ENCODE results near the gene PACRG. TPM values are rescaled to one million over a fixed set of nuclear protein-coding genes. Genes with fewer than 3 reads are reported as not detected.

PACRG gene
- polyA plus RNA-seq, 1 donor from 2014 or later, result 16.6 TPM

DNA sequence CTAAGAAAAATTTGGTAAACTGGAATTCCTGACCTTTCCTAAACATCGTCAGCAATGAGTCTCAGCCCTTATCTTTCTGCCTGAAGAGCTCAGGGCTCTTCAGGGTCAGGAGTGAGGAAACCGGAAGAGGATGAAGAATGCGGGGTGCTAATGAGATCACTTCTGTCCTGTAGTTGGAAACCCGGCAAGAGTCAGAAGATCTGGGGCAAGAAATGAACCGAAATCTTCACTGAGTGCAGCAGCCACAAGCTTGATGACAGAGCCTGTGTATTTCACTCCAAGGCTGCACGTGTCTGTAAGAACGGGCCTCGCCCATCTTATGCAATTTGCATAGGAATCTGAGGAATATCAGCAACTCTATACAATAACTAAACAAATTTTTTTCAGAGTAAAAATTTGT lies 626.3 kb downstream of the PACRG start:
- no peak overlapping the region for H3K4me3 ChIP-seq (ENCODE audit: low read length)
- no peaks in the 10 kb centered on the region for H3K36me3 ChIP-seq (ENCODE audit: insufficient read depth, low read length)
- no peaks in the 10 kb centered on the region for H3K9me2 ChIP-seq (ENCODE audit: insufficient read depth, low read length)
- no peaks in the 10 kb centered on the region for H3K27me3 ChIP-seq (ENCODE audit: insufficient read depth, low read depth, low read length)
- no peak overlapping the region for H3K27ac ChIP-seq (ENCODE audit: low read length)
- H3K79me2 ChIP-seq (replicated peaks; ENCODE audit: insufficient read depth, low read length), result no peaks in the 10 kb centered on the region
- no peak overlapping the region for H3K4me2 ChIP-seq (ENCODE audit: low read length)
- no peaks in the 10 kb centered on the region for H4K20me1 ChIP-seq (ENCODE audit: insufficient read depth)
- no peak overlapping the region for H2AFZ ChIP-seq (ENCODE audit: low read depth, low read length)
- H3K9me3 ChIP-seq (ENCODE audit: low read length), result no peaks in the 10 kb centered on the region
- no peak for TF ChIP-seq EP300 (conservative IDR thresholded peaks at IDR 0.05; ENCODE audit: poor library complexity, severe bottlenecking)
- no peak for TF ChIP-seq RAD21 (conservative IDR thresholded peaks at IDR 0.05)
- H3K9ac ChIP-seq (ENCODE audit: low read length), result no peak overlapping the region
- no peaks in the 10 kb centered on the region for H3F3A ChIP-seq (ENCODE audit: insufficient read depth, low read length, poor library complexity, severe bottlenecking)

DNA sequence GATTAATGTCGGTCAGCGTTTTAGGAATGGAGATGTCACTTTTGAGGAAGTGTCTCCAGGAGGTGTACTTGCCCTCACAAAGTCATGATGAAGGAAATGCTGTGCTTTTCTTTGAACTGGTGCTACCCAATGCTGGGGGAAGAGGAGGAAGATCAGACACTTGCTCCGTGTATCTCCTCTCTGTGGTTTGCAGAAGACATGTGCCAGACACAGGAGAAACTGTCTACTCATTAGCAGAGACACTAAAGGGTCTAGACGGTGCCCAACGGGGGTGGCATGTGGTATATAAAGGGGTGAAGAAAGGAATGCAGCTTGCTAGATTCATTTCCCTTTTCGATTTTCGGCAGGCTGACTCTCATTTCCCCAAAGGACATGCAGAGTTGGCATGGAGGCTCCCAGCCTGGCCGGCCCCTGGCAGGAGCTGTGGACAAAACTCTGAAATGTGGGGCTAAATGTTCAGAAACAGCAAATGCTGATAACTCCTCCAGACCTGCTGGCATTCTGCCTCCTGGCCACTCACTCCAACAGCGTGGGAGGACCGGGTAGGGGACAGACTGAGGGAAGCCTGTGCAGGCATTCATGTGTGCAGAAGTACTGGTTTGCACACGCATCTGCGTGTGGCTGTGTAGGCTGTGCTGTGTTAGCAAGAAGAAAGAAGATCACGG lies 627.1 kb downstream of the PACRG start:
- H3K36me3 ChIP-seq (ENCODE audit: insufficient read depth, low read length), result no peaks in the 10 kb centered on the region
- no peaks in the 10 kb centered on the region for H3K9me2 ChIP-seq (ENCODE audit: insufficient read depth, low read length)
- H3F3A ChIP-seq (ENCODE audit: insufficient read depth, low read length, poor library complexity, severe bottlenecking), result no peaks in the 10 kb centered on the region
- H3K27ac ChIP-seq (ENCODE audit: low read length), result no peak overlapping the region
- no peaks in the 10 kb centered on the region for H3K9me3 ChIP-seq (ENCODE audit: low read length)
- H3K4me2 ChIP-seq (ENCODE audit: low read length), result no peak overlapping the region
- no peaks in the 10 kb centered on the region for H3K79me2 ChIP-seq (replicated peaks; ENCODE audit: insufficient read depth, low read length)
- TF ChIP-seq, protein P1, sequence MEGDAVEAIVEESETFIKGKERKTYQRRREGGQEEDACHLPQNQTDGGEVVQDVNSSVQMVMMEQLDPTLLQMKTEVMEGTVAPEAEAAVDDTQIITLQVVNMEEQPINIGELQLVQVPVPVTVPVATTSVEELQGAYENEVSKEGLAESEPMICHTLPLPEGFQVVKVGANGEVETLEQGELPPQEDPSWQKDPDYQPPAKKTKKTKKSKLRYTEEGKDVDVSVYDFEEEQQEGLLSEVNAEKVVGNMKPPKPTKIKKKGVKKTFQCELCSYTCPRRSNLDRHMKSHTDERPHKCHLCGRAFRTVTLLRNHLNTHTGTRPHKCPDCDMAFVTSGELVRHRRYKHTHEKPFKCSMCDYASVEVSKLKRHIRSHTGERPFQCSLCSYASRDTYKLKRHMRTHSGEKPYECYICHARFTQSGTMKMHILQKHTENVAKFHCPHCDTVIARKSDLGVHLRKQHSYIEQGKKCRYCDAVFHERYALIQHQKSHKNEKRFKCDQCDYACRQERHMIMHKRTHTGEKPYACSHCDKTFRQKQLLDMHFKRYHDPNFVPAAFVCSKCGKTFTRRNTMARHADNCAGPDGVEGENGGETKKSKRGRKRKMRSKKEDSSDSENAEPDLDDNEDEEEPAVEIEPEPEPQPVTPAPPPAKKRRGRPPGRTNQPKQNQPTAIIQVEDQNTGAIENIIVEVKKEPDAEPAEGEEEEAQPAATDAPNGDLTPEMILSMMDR (IDR thresholded peaks at IDR 0.05; ENCODE audit: poor library complexity, severe bottlenecking), result no peak
- TF ChIP-seq POLR2AphosphoS5 (IDR thresholded peaks at IDR 0.05) (no peak), SMC3 (conservative IDR thresholded peaks at IDR 0.05; ENCODE audit: poor library complexity) (no peak), MXI1 (conservative IDR thresholded peaks at IDR 0.05; ENCODE audit: poor library complexity, severe bottlenecking) (no peak), REST (IDR thresholded peaks at IDR 0.05; ENCODE audit: borderline replicate concordance) (no peak), EP300 (conservative IDR thresholded peaks at IDR 0.05; ENCODE audit: poor library complexity, severe bottlenecking) (no peak), TAF1 (IDR thresholded peaks at IDR 0.05; ENCODE audit: low read depth) (no peak), EZH2 (IDR thresholded peaks at IDR 0.05; ENCODE audit: borderline replicate concordance, insufficient read depth, low read length, poor library complexity, severe bottlenecking) (no peak)
- H3K27me3 ChIP-seq (ENCODE audit: insufficient read depth, low read depth, low read length), result no peaks in the 10 kb centered on the region
- H3K9ac ChIP-seq (ENCODE audit: low read length), result no peak overlapping the region
- no peaks in the 10 kb centered on the region for H4K20me1 ChIP-seq (ENCODE audit: insufficient read depth)
- H2AFZ ChIP-seq (ENCODE audit: low read depth, low read length), result no peak overlapping the region
- H3K4me3 ChIP-seq (ENCODE audit: low read length), result no peak overlapping the region

Measured in neural cell (in vitro differentiated cells).